Calu3 (cell line): ENCODE measurements around the gene CHN1. TPM values are rescaled to one million over a fixed set of nuclear protein-coding genes. Genes with fewer than 3 reads are reported as not detected.

ENCODE experiments used
- BruUV-seq: library from RNA; stranded (reverse); fragments of 400-500 nt; replicated peaks from 2 replicates; lab custom pipeline; 2021; lab: Mats Ljungman, UMichigan
- CTCF ChIA-PET: fragments of 300-600 bp; sonication (Branson Sonifier 250); formaldehyde crosslinking; loops from one replicate; lab custom pipeline; 2022; ENCODE audit warnings: antibody characterized with exemption; lab: Charles Lee
- DNase-seq: peaks from one replicate; pipeline ENCODE4 v3.0.0; 2022
- H3K27ac Mint-ChIP-seq: one replicate; pipeline ENCODE4 v1.8.0; 2022; ENCODE audit warnings: mixed read lengths; ENCODE audit not compliant: unreplicated experiment
- H3K27me3 Mint-ChIP-seq: one replicate; pipeline ENCODE4 v1.8.0; 2022; ENCODE audit warnings: mixed read lengths; ENCODE audit not compliant: unreplicated experiment
- H3K36me3 Mint-ChIP-seq: one replicate; pipeline ENCODE4 v1.8.0; 2022; ENCODE audit warnings: mild to moderate bottlenecking, moderate library complexity, mixed read lengths; ENCODE audit not compliant: insufficient read depth, unreplicated experiment
- H3K4me1 Mint-ChIP-seq: one replicate; pipeline ENCODE4 v1.8.0; 2022; ENCODE audit warnings: mild to moderate bottlenecking, low read depth, mixed read lengths; ENCODE audit not compliant: unreplicated experiment
- H3K4me3 Mint-ChIP-seq: one replicate; pipeline ENCODE4 v1.8.0; 2022; ENCODE audit warnings: mild to moderate bottlenecking, low read depth, moderate library complexity, mixed read lengths; ENCODE audit not compliant: unreplicated experiment
- H3K9me3 Mint-ChIP-seq: one replicate; pipeline ENCODE4 v1.8.0; 2022; ENCODE audit warnings: low read depth, mixed read lengths; ENCODE audit not compliant: unreplicated experiment
- intact Hi-C: fragments of 100-400 bp; cut with micrococcal nuclease; formaldehyde crosslinking; loops from one replicate; pipeline ENCODE4 v1.10.0; 2022; ENCODE audit not compliant: unreplicated experiment
- total RNA-seq: library from RNA; stranded (reverse); gene quantifications from 2 replicates; pipeline ENCODE4 v1.2.3, GENCODE V29; 2022
- TF ChIP-seq, protein P1 (sequence below): fragments of 200-600 bp; IDR thresholded peaks from one replicate; pipeline ENCODE4 v1.8.0; 2022; ENCODE audit warnings: antibody characterized with exemption; ENCODE audit not compliant: unreplicated experiment

Gene CHN1
- total RNA-seq, 1 experiment from 2014 or later, result 2.4 TPM

GRCh38 chr2:174835797-174836255 lies 169.4 kb downstream of the CHN1 start:
- intact Hi-C loops, result loop anchor here (2.0 kb wide), 1 partner anchor 13 kb away; no protein-coding TSS in a partner anchor
- no TSS peak for BruUV-seq
- TF ChIP-seq, protein P1, sequence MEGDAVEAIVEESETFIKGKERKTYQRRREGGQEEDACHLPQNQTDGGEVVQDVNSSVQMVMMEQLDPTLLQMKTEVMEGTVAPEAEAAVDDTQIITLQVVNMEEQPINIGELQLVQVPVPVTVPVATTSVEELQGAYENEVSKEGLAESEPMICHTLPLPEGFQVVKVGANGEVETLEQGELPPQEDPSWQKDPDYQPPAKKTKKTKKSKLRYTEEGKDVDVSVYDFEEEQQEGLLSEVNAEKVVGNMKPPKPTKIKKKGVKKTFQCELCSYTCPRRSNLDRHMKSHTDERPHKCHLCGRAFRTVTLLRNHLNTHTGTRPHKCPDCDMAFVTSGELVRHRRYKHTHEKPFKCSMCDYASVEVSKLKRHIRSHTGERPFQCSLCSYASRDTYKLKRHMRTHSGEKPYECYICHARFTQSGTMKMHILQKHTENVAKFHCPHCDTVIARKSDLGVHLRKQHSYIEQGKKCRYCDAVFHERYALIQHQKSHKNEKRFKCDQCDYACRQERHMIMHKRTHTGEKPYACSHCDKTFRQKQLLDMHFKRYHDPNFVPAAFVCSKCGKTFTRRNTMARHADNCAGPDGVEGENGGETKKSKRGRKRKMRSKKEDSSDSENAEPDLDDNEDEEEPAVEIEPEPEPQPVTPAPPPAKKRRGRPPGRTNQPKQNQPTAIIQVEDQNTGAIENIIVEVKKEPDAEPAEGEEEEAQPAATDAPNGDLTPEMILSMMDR, result no peak
- Mint-ChIP-seq H3K27me3 (no peaks in the 10 kb centered on the region), H3K4me1 (no peaks in the 10 kb centered on the region), H3K27ac (no peak overlapping the region), H3K9me3 (no peaks in the 10 kb centered on the region), H3K4me3 (no peak overlapping the region), H3K36me3 (no peaks in the 10 kb centered on the region)
- DNase-seq, result no peak
- CTCF ChIA-PET, result no interaction called here

DNA sequence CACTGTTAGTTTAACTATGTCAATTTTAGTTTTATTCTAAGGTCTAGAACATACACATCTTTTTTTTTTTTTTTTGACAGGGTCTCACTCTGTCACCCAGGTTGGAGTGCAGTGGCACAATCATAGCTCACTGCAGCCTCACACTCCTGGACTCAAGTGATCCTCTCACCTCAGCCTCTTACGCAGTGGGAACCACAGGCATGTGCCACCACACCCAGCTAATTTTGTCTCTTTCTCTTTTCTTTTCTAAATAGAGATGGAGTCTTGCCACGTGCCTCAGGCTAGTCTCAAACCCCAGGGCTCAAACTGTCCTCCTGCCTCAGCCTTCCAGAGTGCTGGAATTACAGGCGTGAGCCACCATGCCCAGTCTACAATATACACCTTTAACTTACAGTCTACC lies 171.4 kb downstream of the CHN1 start:
- TF ChIP-seq, protein P1, result no peak
- Mint-ChIP-seq H3K9me3 (no peaks in the 10 kb centered on the region), H3K4me3 (no peak overlapping the region), H3K36me3 (no peaks in the 10 kb centered on the region), H3K27ac (no peak overlapping the region), H3K27me3 (no peaks in the 10 kb centered on the region), H3K4me1 (no peaks in the 10 kb centered on the region)
- no peak for DNase-seq
- no TSS peak for BruUV-seq
- CTCF ChIA-PET, result no interaction called here
- intact Hi-C loops, result loop anchor here (2.0 kb wide), 1 partner anchor 15 kb away; no protein-coding TSS in a partner anchor

DNA sequence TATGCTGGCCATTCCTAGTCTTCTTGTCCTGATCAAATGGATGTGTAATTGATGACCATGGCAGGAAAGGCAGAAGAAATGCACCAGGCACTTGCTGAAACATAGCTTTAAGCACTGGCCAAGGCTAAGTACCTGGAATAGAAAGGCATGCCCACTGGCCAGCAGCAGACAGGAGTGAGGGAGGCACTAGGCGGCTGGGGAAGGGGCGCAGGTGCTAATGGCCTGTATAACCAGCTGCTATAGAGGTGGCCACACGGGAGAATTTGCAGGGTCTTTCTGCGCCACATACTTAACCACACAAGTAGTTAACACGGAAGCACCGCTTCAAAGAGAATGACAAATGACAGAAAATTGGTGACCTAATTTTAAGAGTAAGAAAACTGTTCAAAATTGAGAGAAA lies 174.6 kb downstream of the CHN1 start:
- no peaks in the 10 kb centered on the region for H3K27me3 Mint-ChIP-seq
- no peak for DNase-seq
- no TSS peak for BruUV-seq
- no peak overlapping the region for H3K27ac Mint-ChIP-seq
- CTCF ChIA-PET, result interaction anchor here (0.6 kb wide), 1 partner anchor 13 kb away, joined by 4 read pairs; no protein-coding TSS in a partner anchor
- no peak overlapping the region for H3K4me3 Mint-ChIP-seq
- intact Hi-C loops, result no loop called here
- H3K36me3 Mint-ChIP-seq, result no peaks in the 10 kb centered on the region
- H3K4me1 Mint-ChIP-seq, result peaks cover 14% of the 10 kb centered on the region
- TF ChIP-seq, protein P1, result no peak
- H3K9me3 Mint-ChIP-seq, result no peaks in the 10 kb centered on the region

DNA sequence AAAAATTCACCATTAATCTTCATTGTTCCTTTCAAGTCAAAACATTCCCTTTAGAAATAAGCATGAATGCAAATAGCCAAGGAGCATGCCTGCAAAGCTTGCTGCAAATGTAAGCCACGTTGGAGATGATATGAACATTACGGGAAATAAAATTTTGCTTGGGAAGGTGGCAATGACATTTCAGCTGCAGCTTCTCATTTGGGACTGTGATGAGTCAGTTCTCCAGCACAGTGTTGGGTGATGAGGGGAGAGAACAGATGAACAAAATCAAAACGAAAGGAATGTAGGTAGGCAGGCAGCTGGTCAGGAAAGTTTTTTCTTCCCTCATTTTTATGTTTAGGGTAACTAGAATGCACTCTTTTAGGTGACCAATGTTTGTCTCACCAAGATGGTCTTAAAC lies 175.6 kb downstream of the CHN1 start:
- H3K4me3 Mint-ChIP-seq, result no peak overlapping the region
- H3K27me3 Mint-ChIP-seq, result no peaks in the 10 kb centered on the region
- TF ChIP-seq, protein P1, result no peak
- CTCF ChIA-PET, result no interaction called here
- no peaks in the 10 kb centered on the region for H3K36me3 Mint-ChIP-seq
- H3K4me1 Mint-ChIP-seq, result peaks cover 14% of the 10 kb centered on the region
- BruUV-seq, result no TSS peak
- H3K9me3 Mint-ChIP-seq, result no peaks in the 10 kb centered on the region
- DNase-seq, result no peak
- no peak overlapping the region for H3K27ac Mint-ChIP-seq
- intact Hi-C loops, result no loop called here
